Calu3 (cell line): ENCODE data around the gene ASXL1. TPM values are rescaled to one million over a fixed set of nuclear protein-coding genes. Genes with fewer than 3 reads are reported as not detected.
"Not testable (repeated sequence)": the region's sequence is repeated elsewhere in the genome, so short reads cannot be mapped to it uniquely, and the experiment has no call there.

Experiments used
- BruUV-seq: library from RNA; stranded (reverse); fragments of 400-500 nt; replicated peaks from 2 replicates; lab custom pipeline; 2021; lab: Mats Ljungman, UMichigan
- CTCF ChIA-PET: fragments of 300-600 bp; sonication (Branson Sonifier 250); formaldehyde crosslinking; loops from one replicate; lab custom pipeline; 2022; ENCODE audit warnings: antibody characterized with exemption; lab: Charles Lee
- DNase-seq: peaks from one replicate; pipeline ENCODE4 v3.0.0; 2022
- H3K27ac Mint-ChIP-seq: one replicate; pipeline ENCODE4 v1.8.0; 2022; ENCODE audit warnings: mixed read lengths; ENCODE audit not compliant: unreplicated experiment
- H3K27me3 Mint-ChIP-seq: one replicate; pipeline ENCODE4 v1.8.0; 2022; ENCODE audit warnings: mixed read lengths; ENCODE audit not compliant: unreplicated experiment
- H3K36me3 Mint-ChIP-seq: one replicate; pipeline ENCODE4 v1.8.0; 2022; ENCODE audit warnings: mild to moderate bottlenecking, moderate library complexity, mixed read lengths; ENCODE audit not compliant: insufficient read depth, unreplicated experiment
- H3K4me1 Mint-ChIP-seq: one replicate; pipeline ENCODE4 v1.8.0; 2022; ENCODE audit warnings: mild to moderate bottlenecking, low read depth, mixed read lengths; ENCODE audit not compliant: unreplicated experiment
- H3K4me3 Mint-ChIP-seq: one replicate; pipeline ENCODE4 v1.8.0; 2022; ENCODE audit warnings: mild to moderate bottlenecking, low read depth, moderate library complexity, mixed read lengths; ENCODE audit not compliant: unreplicated experiment
- H3K9me3 Mint-ChIP-seq: one replicate; pipeline ENCODE4 v1.8.0; 2022; ENCODE audit warnings: low read depth, mixed read lengths; ENCODE audit not compliant: unreplicated experiment
- CTCF ChIP-seq: fragments of 200-600 bp; IDR thresholded peaks from one replicate; pipeline ENCODE4 v1.8.0; 2022; ENCODE audit warnings: antibody characterized with exemption; ENCODE audit not compliant: unreplicated experiment
- intact Hi-C: fragments of 100-400 bp; cut with micrococcal nuclease; formaldehyde crosslinking; loops from one replicate; pipeline ENCODE4 v1.10.0; 2022; ENCODE audit not compliant: unreplicated experiment
- total RNA-seq: library from RNA; stranded (reverse); gene quantifications from 2 replicates; pipeline ENCODE4 v1.2.3, GENCODE V29; 2022

Gene ASXL1
- total RNA-seq, 1 experiment from 2014 or later: 120 TPM

GRCh38 chr20:32463642-32464400 is 105.7 kb downstream of the ASXL1 start:
- intact Hi-C loops: no loop called here
- no peak overlapping the region for H3K27ac Mint-ChIP-seq
- TF ChIP-seq CTCF: no peak
- H3K36me3 Mint-ChIP-seq: peaks cover 66% of the 10 kb centered on the region
- no TSS peak for BruUV-seq
- H3K9me3 Mint-ChIP-seq: no peaks in the 10 kb centered on the region
- no peak overlapping the region for H3K4me3 Mint-ChIP-seq
- no peaks in the 10 kb centered on the region for H3K27me3 Mint-ChIP-seq
- DNase-seq: no peak
- peaks cover 37% of the 10 kb centered on the region for H3K4me1 Mint-ChIP-seq
- CTCF ChIA-PET: interaction anchor here (0.6 kb wide), 1 partner anchor 214 kb away, joined by 3 read pairs; no protein-coding TSS in a partner anchor

DNA sequence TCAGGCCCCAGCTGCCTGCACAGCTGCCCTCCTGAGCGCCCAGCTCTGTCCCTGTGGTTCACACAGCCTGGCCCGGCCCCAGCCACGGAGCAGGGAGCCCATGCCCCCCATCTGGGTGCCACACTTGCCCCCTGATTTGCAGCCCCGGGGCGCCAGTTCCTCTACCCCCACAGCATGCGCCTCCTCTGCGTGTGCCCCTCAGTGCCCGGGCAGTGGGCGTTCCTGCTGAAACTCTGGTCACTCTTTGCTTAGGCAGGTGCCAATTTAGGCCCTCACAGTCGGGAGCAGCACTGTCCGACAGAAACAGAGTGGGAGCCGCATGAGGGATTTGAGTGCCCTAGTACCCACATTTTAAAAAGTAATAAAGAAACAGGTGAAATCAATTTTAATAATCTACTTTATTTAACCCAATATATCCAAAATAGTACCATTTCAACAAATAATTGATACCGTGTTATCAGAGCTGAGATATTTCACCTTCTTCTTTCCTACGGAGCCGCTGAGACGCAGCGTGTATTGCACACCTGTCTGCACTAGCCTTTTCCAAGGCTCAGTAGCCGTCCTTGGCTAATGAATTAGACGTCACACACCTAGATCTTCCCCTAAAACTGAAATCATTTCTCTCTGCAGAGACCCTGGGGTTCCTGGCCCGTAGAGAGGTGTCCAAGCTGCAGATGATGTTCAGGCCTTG is 106.4 kb downstream of the ASXL1 start:
- Mint-ChIP-seq H3K27me3 (no peaks in the 10 kb centered on the region), H3K9me3 (no peaks in the 10 kb centered on the region), H3K36me3 (peaks cover 70% of the 10 kb centered on the region), H3K27ac (peak overlapping the region; percentile 94), H3K4me1 (peaks cover 37% of the 10 kb centered on the region), H3K4me3 (no peak overlapping the region)
- no peak for DNase-seq
- intact Hi-C loops: no loop called here
- no TSS peak for BruUV-seq
- TF ChIP-seq CTCF: no peak
- CTCF ChIA-PET: interaction anchor here (0.6 to 2.6 kb wide), 2 partner anchors 10 to 215 kb away, joined by 3 to 19 read pairs; no protein-coding TSS in a partner anchor

DNA sequence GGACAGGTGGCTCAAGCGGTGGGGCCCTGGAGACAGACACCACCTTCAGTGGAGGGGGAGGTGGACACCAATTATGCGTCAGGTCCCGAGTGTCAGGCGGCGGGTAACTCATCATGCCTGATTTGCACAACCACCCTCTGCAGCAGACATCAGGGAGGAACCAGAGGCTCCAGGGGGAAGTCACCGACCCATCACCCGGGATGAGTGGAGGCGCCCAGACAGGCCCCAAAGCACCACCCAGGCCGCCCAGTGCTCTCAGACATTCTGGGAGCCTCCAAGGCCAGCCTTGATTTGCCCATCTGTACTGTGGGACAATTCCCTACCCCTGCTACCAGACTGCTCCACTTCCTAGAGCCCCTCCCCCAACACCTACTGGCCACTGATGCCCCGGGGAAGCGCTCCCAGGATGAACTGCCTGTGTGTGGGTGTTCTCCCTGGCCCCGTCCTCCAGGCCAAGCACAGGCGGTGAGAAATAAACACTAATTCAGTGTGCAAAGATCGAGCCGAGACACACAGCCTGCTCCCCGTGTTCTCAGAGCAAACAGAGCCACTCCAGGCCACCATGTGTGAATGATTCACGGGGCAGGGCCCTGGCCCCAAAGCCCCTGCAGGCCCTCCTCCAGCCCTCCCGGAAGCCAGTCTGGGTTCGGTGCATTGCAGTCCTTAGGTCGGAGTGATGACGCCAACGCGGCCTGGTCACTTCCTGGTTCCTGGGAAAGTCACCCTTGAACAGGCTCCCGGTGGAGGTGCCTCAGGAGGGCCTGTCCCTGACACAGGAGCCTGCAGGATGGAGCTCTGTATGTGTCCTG is 107.2 kb downstream of the ASXL1 start:
- CTCF ChIA-PET: interaction anchor here (0.7 to 2.6 kb wide), 3 partner anchors 10 to 277 kb away, joined by 4 to 19 read pairs (median 4); no protein-coding TSS in a partner anchor
- Mint-ChIP-seq H3K9me3 (no peaks in the 10 kb centered on the region), H3K27me3 (no peaks in the 10 kb centered on the region), H3K4me3 (peak overlapping the region; percentile 54), H3K4me1 (peaks cover 42% of the 10 kb centered on the region), H3K27ac (peak overlapping the region; percentile 94), H3K36me3 (peaks cover 71% of the 10 kb centered on the region)
- no peak for TF ChIP-seq CTCF
- DNase-seq: peak; percentile 97
- intact Hi-C loops: no loop called here
- BruUV-seq: no TSS peak

GRCh38 chr20:32465901-32466675 is 108.0 kb downstream of the ASXL1 start:
- H3K27me3 Mint-ChIP-seq, intact Hi-C loops, DNase-seq, H3K9me3 Mint-ChIP-seq: not testable (repeated sequence)
- Mint-ChIP-seq H3K27ac (peak overlapping the region; percentile 94), H3K36me3 (peaks cover 66% of the 10 kb centered on the region), H3K4me3 (peak overlapping the region; percentile 54), H3K4me1 (peaks cover 46% of the 10 kb centered on the region)
- CTCF ChIA-PET: interaction anchor here (0.7 to 2.6 kb wide), 3 partner anchors 9 to 278 kb away, joined by 4 to 19 read pairs (median 4); no protein-coding TSS in a partner anchor
- TSS peak; percentile 99 for BruUV-seq
